GM04503 (cell line): ENCODE results near the gene OCIAD2.
"Not testable (repeated sequence)": the region's sequence is repeated elsewhere in the genome, so short reads cannot be mapped to it uniquely, and the experiment has no call there.

Experiments
- DNase-seq: peaks from one replicate; pipeline ENCODE4 v3.0.0-alpha.2; 2012; ENCODE audit warnings: low read depth

Gene OCIAD2

GRCh38 chr4:48906206-48907173 is at the start of gene OCIAD2:
Gene OCIAD2, minus strand, starts transcription at chr4:48906774. Its CDS starts 2,225 bp downstream, at chr4:48904549.
- no peak for DNase-seq

GRCh38 chr4:48954314-48954713 is 47.7 kb upstream of the OCIAD2 start:
- DNase-seq, result no peak

- DNase-seq, result peak; percentile 80
Observed at GRCh38 chr4:48949518-48950219, 43.1 kb upstream of the OCIAD2 start.

- no peak for DNase-seq
Observed at GRCh38 chr4:48949086-48949485, 42.5 kb upstream of the OCIAD2 start.

- no peak for DNase-seq
Observed at GRCh38 chr4:48947731-48948130, 41.2 kb upstream of the OCIAD2 start.

GRCh38 chr4:48945981-48946380 is 39.4 kb upstream of the OCIAD2 start:
- no peak for DNase-seq

GRCh38 chr4:48944756-48945241 is 38.2 kb upstream of the OCIAD2 start:
- no peak for DNase-seq

- DNase-seq, result no peak
Observed at GRCh38 chr4:48944252-48944651, 37.7 kb upstream of the OCIAD2 start.

- no peak for DNase-seq
Observed at GRCh38 chr4:48943387-48943786, 36.8 kb upstream of the OCIAD2 start.

- DNase-seq, result peak; percentile 20
Observed at GRCh38 chr4:48939785-48940184, 33.2 kb upstream of the OCIAD2 start.

- no peak for DNase-seq
Observed at GRCh38 chr4:48938831-48939230, 32.3 kb upstream of the OCIAD2 start.

- DNase-seq, result no peak
Observed at GRCh38 chr4:48937033-48937432, 30.5 kb upstream of the OCIAD2 start.

GRCh38 chr4:48931459-48931858 is 24.9 kb upstream of the OCIAD2 start:
- no peak for DNase-seq

GRCh38 chr4:48930654-48931053 is 24.1 kb upstream of the OCIAD2 start:
- no peak for DNase-seq

- DNase-seq, result no peak
Observed at GRCh38 chr4:48924416-48924815, 17.8 kb upstream of the OCIAD2 start.

GRCh38 chr4:48923065-48923464 is 16.5 kb upstream of the OCIAD2 start:
- DNase-seq, result not testable (repeated sequence)

GRCh38 chr4:48914311-48914710 is 7.7 kb upstream of the OCIAD2 start:
- no peak for DNase-seq

GRCh38 chr4:48913346-48913745 is 6.8 kb upstream of the OCIAD2 start:
- peak; percentile 58 for DNase-seq

GRCh38 chr4:48912349-48912748 is 5.8 kb upstream of the OCIAD2 start:
- DNase-seq, result no peak

- no peak for DNase-seq
Observed at GRCh38 chr4:48910511-48910910, 3.9 kb upstream of the OCIAD2 start.

- DNase-seq, result peak; percentile 94
Observed at GRCh38 chr4:48909697-48910096, 3.1 kb upstream of the OCIAD2 start.

GRCh38 chr4:48908687-48909086 is 2.1 kb upstream of the OCIAD2 start:
- no peak for DNase-seq
